Erythroblast (primary cell): Measurements from ENCODE around the gene ZCCHC14.

Experiments
- GATA1 ChIP-seq: IDR thresholded peaks from 2 replicates; pipeline ENCODE4 v1.6.1; 2011; ENCODE audit warnings: low read depth, mild to moderate bottlenecking, control low read depth, low read length, moderate library complexity
- POLR2A ChIP-seq: IDR thresholded peaks from 2 replicates; pipeline ENCODE4 v1.6.1; 2011; ENCODE audit warnings: mild to moderate bottlenecking, low read length

DNA sequence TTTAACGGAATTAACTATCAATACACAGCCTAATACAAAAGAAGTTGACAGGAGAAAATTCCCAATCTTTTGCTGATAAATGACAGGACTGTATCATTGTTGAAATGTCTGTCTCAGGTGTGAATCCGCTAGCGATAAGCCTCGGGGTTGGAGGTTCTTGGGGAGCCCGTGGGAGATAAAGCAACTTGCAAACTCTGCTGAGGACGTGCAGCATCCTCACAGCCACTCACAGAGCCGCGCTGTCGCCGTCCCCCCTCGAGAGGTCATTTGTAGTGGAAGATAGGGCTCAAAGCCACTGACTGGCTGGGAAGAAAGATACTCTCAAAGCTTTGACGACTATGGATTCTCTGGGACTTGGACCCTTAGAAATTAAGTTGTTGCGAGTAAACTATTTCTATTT, 83.7 kb downstream of the ZCCHC14 start:
- TF ChIP-seq POLR2A (no peak), GATA1 (no peak)
